Bronchial epithelial cell (primary cell): Measurements from ENCODE around the gene POU2AF3. TPM values are rescaled to one million over a fixed set of nuclear protein-coding genes. Genes with fewer than 3 reads are reported as not detected.

Source experiments
- DNase-seq: peaks from one replicate; pipeline ENCODE4 v3.0.0-alpha.2; 2010; ENCODE audit warnings: low read depth
- FAIRE-seq: peaks from 2 replicates; lab custom pipeline; 2011; peaks lifted over from hg19 to GRCh38; lab: Jason Lieb, UNC
- H3K27me3 ChIP-seq: 2 replicates; pipeline ENCODE4 v1.5.1; 2011; ENCODE audit warnings: low read length; ENCODE audit not compliant: control insufficient read depth, insufficient read depth
- H3K36me3 ChIP-seq: 2 replicates; pipeline ENCODE4 v1.5.1; 2011; ENCODE audit warnings: low read length; ENCODE audit not compliant: control insufficient read depth, insufficient read depth
- H3K4me3 ChIP-seq: 2 replicates; pipeline ENCODE4 v1.5.1; 2011; ENCODE audit warnings: mild to moderate bottlenecking, low read depth, low read length, control low read depth
- CTCF ChIP-seq: IDR thresholded peaks from 2 replicates; pipeline ENCODE4 v1.5.1; 2011; ENCODE audit warnings: mild to moderate bottlenecking, moderate library complexity, low read length, control low read depth, inconsistent platforms; ENCODE audit not compliant: insufficient read depth, severe bottlenecking
- total RNA-seq: library from RNA; depleted of rRNA; stranded (reverse); fragments of >200 nt; gene quantifications from 2 replicates; pipeline ENCODE4 v1.2.1, GENCODE V29; 2014

Gene POU2AF3
- total RNA-seq, 1 donor from 2014 or later: not detected

GRCh38 chr11:111307472-111308108 is 9.2 kb downstream of the POU2AF3 start:
- FAIRE-seq: no peak

GRCh38 chr11:111308140-111308539 is 9.8 kb downstream of the POU2AF3 start:
- FAIRE-seq: no peak
- Histone ChIP-seq H3K27me3 (peaks cover 4% of the 10 kb centered on the region), H3K4me3 (no peak overlapping the region), H3K36me3 (no peaks in the 10 kb centered on the region)
- DNase-seq: no peak
- TF ChIP-seq CTCF: no peak

More at GRCh38 chr11:111307472-111308108, 9.2 kb downstream of the POU2AF3 start:
- peaks cover 4% of the 10 kb centered on the region for H3K27me3 ChIP-seq
- no peak overlapping the region for H3K4me3 ChIP-seq
- TF ChIP-seq CTCF: no peak
- no peaks in the 10 kb centered on the region for H3K36me3 ChIP-seq
- no peak for DNase-seq

- FAIRE-seq (no peak), DNase-seq (no peak)
- no peak for TF ChIP-seq CTCF
- no peak overlapping the region for H3K4me3 ChIP-seq
- H3K27me3 ChIP-seq: peaks cover 4% of the 10 kb centered on the region
- H3K36me3 ChIP-seq: no peaks in the 10 kb centered on the region
Observed at GRCh38 chr11:111309215-111309915, 11.0 kb downstream of the POU2AF3 start.

- FAIRE-seq: peak; percentile 84
Observed at GRCh38 chr11:111310088-111310487, 11.7 kb downstream of the POU2AF3 start.

GRCh38 chr11:111310723-111311122 is 12.4 kb downstream of the POU2AF3 start:
- DNase-seq: no peak
- TF ChIP-seq CTCF: no peak
- H3K4me3 ChIP-seq: no peak overlapping the region
- no peaks in the 10 kb centered on the region for H3K27me3 ChIP-seq
- no peak for FAIRE-seq
- no peaks in the 10 kb centered on the region for H3K36me3 ChIP-seq

More at GRCh38 chr11:111310088-111310487, 11.7 kb downstream of the POU2AF3 start:
- peak; percentile 80 for DNase-seq
- TF ChIP-seq CTCF: no peak
- H3K27me3 ChIP-seq: no peaks in the 10 kb centered on the region
- no peaks in the 10 kb centered on the region for H3K36me3 ChIP-seq
- H3K4me3 ChIP-seq: no peak overlapping the region
